H1 (cell line): ENCODE data around the gene IL31. TPM values are rescaled to one million over a fixed set of nuclear protein-coding genes. Genes with fewer than 3 reads are reported as not detected.

ENCODE experiments used
- BCL11A ChIP-seq, 2 experiments: IDR thresholded peaks; one replicate each; pipeline ENCODE4 v1.6.1; 2011; ENCODE audit warnings: low read depth in 2 of 2, low read length in 2 of 2, mild to moderate bottlenecking in 2 of 2
- CTBP2 ChIP-seq: IDR thresholded peaks from 2 replicates; pipeline ENCODE4 v1.7.0; 2011; ENCODE audit warnings: borderline replicate concordance, mild to moderate bottlenecking, moderate library complexity, mixed read lengths, low read length; ENCODE audit not compliant: insufficient read depth, insufficient read length
- EZH2 ChIP-seq: fragments of 200-600 bp; sonication (generic); IDR thresholded peaks from 2 replicates; pipeline ENCODE4 v1.7.1; 2012; ENCODE audit warnings: low read depth, mild to moderate bottlenecking, moderate library complexity, low read length, inconsistent platforms; ENCODE audit not compliant: severe bottlenecking
- GABPA ChIP-seq: IDR thresholded peaks from 2 replicates; pipeline ENCODE4 v1.6.1; 2011; ENCODE audit warnings: mild to moderate bottlenecking, low read length, moderate library complexity, borderline replicate concordance; ENCODE audit not compliant: insufficient read depth
- HDAC2 ChIP-seq, 2 experiments: fragments of 300-600 bp in 1 of 2; sonication (generic) in 1 of 2; IDR thresholded peaks; 2 replicates each; pipeline ENCODE4 v1.6.1; 2011 to 2012; ENCODE audit warnings: low read depth in 2 of 2, low read length in 2 of 2, mild to moderate bottlenecking in 2 of 2, moderate library complexity in 2 of 2, borderline replicate concordance in 1 of 2, inconsistent platforms in 1 of 2
- KDM4A ChIP-seq: IDR thresholded peaks from one replicate; pipeline ENCODE4 v1.7.1; 2012; ENCODE audit warnings: low read depth, mild to moderate bottlenecking, moderate library complexity, low read length, inconsistent platforms; ENCODE audit not compliant: severe bottlenecking
- MAFK ChIP-seq: IDR thresholded peaks from 2 replicates; pipeline ENCODE4 v1.6.1; 2012; ENCODE audit warnings: low read depth, mild to moderate bottlenecking, improper control_type of control experiment, low read length
- MAX ChIP-seq: IDR thresholded peaks from 2 replicates; pipeline ENCODE4 v1.6.1; 2012; ENCODE audit warnings: inconsistent platforms
- POU5F1 ChIP-seq: IDR thresholded peaks from 2 replicates; pipeline ENCODE4 v1.6.1; 2011; ENCODE audit warnings: low read depth, mild to moderate bottlenecking, low read length, moderate library complexity
- SAP30 ChIP-seq: fragments of 300-600 bp; sonication (generic); IDR thresholded peaks from 2 replicates; pipeline ENCODE4 v1.7.1; 2012; ENCODE audit warnings: low read length, moderate library complexity, mild to moderate bottlenecking, inconsistent platforms; ENCODE audit not compliant: insufficient read depth, insufficient replicate concordance
- SIN3A ChIP-seq, 2 experiments: IDR thresholded peaks in 1 of 2; conservative IDR thresholded peaks in 1 of 2; 2 replicates each; pipeline ENCODE4 v1.6.1; 2011 to 2012; ENCODE audit warnings: low read length in 2 of 2, improper control_type of control experiment in 1 of 2, low read depth in 1 of 2, mild to moderate bottlenecking in 1 of 2
- TAF1 ChIP-seq: IDR thresholded peaks from 2 replicates; pipeline ENCODE4 v1.6.1; 2011; ENCODE audit warnings: mild to moderate bottlenecking, low read depth, low read length
- TCF12 ChIP-seq: IDR thresholded peaks from 2 replicates; pipeline ENCODE4 v1.6.1; 2011; ENCODE audit warnings: low read depth, mild to moderate bottlenecking, low read length
- USF2 ChIP-seq: IDR thresholded peaks from 2 replicates; pipeline ENCODE4 v1.6.1; 2011; ENCODE audit warnings: low read length, improper control_type of control experiment
- polyA plus RNA-seq, 7 experiments: library from polyadenylated mRNA; depleted of rRNA in 3 of 7; stranded (reverse) in 5 of 7; unstranded in 2 of 7; fragments of >200 nt in 5 of 7; fragments of 200-250 nt in 2 of 7; gene quantifications; 1 replicate in 5 of 7; 2 replicates in 1 of 7; 4 replicates in 1 of 7; pipeline versions ENCODE4 v1.2.1 to v1.2.3, GENCODE V29; 2011 to 2013; ENCODE audit warnings: missing spikeins in 2 of 7, mixed read lengths in 2 of 7
- total RNA-seq: library from RNA; stranded (reverse); fragmentation: NEBNext Ultra II Directional; extraction: Animal tissue kit (Norgen Biotek cat#: 25700); gene quantifications from 2 replicates; pipeline ENCODE4 v1.2.1, GENCODE V29; 2021

IL31 gene
- total and polyA plus RNA-seq, 2 of the 8 experiments (the other 6 are each of a cell fraction or from before 2014, with no cell fraction given), result not detected

GRCh38 chr12:122182887-122183587 lies 9.0 kb upstream of the IL31 start, which contains the start of gene LRRC43 (continued):
- TF ChIP-seq MAFK (no peak), CTBP2 (no peak), SAP30 (peak; percentile 74), EZH2 (peak; percentile 30), POU5F1 (no peak), KDM4A (peak; percentile 28), HDAC2 (IDR thresholded peaks at IDR 0.05; ENCODE audit: borderline replicate concordance in 1 of 2, low read depth in 2 of 2, low read length in 2 of 2) (0 out of 4 replicates have a peak, but pooled peaks of 1 of the 2 experiments have one; percentile 65), MAX (peak; percentile 29; the same call in 1 of the 2 replicates), SIN3A (conservative IDR thresholded peaks at IDR 0.05 in 1 of 2, IDR thresholded peaks at IDR 0.05 in 1 of 2; ENCODE audit: low read depth in 1 of 2, low read length in 2 of 2) (peak; percentile 85 to 95; a peak in 3 of 4 replicates), BCL11A (IDR thresholded peaks at IDR 0.05; ENCODE audit: low read depth in 2 of 2, low read length in 2 of 2) (no peak), TCF12 (0 out of 2 replicates have a peak, but pooled peaks have one; percentile 11), USF2 (no peak), GABPA (peak; percentile 68; the same call in 1 of the 2 replicates), TAF1 (no peak)
- TF ChIP-seq, all 59 proteins: peak for 11
